HG03175 (cell line): ENCODE measurements around the gene UBE4B.
"Not testable (repeated sequence)": the region's sequence is repeated elsewhere in the genome, so short reads cannot be mapped to it uniquely, and the experiment has no call there.

Experiments
- ATAC-seq: cut with Tn5 transposase; IDR thresholded peaks from one replicate; pipeline ENCODE4 v1.9.1; 2021; ENCODE audit warnings: mild to moderate bottlenecking, moderate library complexity; ENCODE audit not compliant: unreplicated experiment

UBE4B gene

DNA sequence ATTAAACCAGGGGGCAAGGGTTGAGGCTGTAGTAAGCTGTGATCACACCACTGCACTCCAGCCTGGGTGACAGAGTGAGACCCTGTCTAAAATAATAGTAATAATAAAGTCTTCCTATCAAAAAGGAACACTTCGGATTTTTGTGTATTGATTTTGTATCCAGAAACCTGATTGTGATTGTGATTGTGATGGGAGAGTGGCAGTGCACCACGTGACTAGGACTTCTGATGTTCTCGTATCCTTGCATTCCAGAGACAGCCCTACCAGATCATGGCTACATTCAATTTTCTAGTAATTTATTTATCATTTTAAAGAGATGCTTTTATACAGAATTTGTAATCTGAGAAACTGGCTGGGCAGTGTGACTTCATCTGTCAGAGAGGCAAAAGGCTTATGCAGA, 175.1 kb downstream of the UBE4B start:
- ATAC-seq: no peak

- no peak for ATAC-seq
Observed at GRCh38 chr1:10208537-10208936, 175.8 kb downstream of the UBE4B start.

- no peak for ATAC-seq
Observed at GRCh38 chr1:10209590-10209904, 176.8 kb downstream of the UBE4B start.

- ATAC-seq: peak; percentile 98
Observed at GRCh38 chr1:10209905-10210810, 177.4 kb downstream of the UBE4B start, which contains the start of gene KIF1B. Gene KIF1B (plus strand): TSS chr1:10210570. CDS start chr1:10232329, 21,759 bp downstream.

- no peak for ATAC-seq
Observed at GRCh38 chr1:10210841-10211804, 178.4 kb downstream of the UBE4B start.

DNA sequence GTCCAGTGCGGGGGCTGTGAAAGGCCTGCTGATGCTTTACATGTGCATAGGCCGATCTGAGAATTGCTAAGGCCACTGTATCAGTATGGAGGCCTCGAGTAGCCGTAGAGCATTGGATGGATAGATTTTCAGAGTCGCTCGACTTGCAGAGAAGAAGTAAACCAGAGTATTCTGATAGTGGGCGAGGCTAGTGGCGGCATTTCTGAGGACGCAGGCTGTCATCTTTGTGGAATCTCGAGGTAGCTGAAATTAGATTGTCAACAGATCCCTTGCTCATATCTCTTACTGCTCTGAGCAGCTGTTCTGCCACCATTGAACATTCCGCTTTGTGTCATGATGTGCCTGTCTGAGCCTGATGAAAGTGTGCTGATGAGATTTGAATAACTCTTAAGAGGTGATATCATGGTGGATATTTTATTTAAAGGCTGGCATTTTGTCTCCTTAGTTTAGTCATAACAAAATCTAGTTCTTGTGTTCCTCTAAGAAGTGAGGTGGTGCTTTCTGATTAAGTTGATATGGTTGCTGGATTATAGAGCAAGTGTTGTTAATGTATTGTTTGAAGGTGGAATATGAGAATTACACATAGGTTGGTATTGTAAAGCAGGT, 179.2 kb downstream of the UBE4B start:
- ATAC-seq: no peak

GRCh38 chr1:10212476-10212875, 179.7 kb downstream of the UBE4B start:
- no peak for ATAC-seq

DNA sequence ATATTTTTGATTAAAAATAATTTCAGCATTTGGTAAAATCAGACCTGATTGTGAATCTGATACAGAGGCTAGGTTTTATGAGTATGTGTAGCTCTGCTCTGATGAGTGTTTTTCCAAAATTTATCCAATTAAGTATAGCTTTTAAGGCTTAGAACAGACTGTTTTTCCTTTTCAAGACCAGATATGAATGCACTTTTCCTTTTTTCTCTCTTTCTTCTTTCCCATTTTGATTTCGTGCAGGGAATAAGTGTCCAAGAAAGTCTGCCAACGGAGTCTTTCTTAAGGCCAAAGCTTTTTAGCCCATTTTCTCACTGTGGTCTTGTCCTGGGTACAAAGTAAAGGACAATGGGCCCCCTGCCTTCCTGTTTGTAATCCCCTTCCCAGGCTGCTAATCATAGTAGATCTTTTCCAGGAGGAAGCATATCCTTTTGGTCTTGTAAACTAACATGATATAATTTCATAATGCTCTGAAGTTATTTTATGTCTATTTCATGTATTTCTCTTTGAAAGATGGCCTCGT, 180.5 kb downstream of the UBE4B start:
- ATAC-seq: no peak

GRCh38 chr1:10216090-10216749, 183.5 kb downstream of the UBE4B start:
- ATAC-seq: no peak

- no peak for ATAC-seq
Observed at GRCh38 chr1:10217748-10218441, 185.1 kb downstream of the UBE4B start.

GRCh38 chr1:10220200-10220599, 187.4 kb downstream of the UBE4B start:
- ATAC-seq: no peak

DNA sequence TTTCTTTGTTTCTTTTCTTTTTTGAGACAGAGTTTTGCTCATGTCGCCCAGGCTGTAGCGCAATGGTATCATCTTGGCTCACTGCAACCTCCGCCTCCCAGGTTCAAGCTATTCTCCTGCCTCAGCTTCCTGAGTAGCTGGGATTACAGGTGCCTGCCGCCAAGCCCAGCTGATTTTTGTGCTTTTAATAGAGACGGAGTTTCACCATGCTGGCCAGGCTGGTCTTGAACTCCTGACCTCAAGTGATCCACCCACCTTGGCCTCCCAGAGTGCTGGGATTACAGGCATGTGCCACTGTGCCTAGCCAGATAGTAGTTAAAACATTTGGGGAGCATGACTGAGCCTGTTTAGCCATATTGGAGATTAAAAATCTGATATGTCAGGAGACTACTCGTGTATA, 187.9 kb downstream of the UBE4B start:
- ATAC-seq: not testable (repeated sequence)

- no peak for ATAC-seq
Observed at GRCh38 chr1:10225573-10225972, 192.8 kb downstream of the UBE4B start.

- no peak for ATAC-seq
Observed at GRCh38 chr1:10228528-10228927, 195.8 kb downstream of the UBE4B start.

- no peak for ATAC-seq
Observed at GRCh38 chr1:10229903-10230302, 197.1 kb downstream of the UBE4B start.
